Liver (tissue), 9 donors: ENCODE results near the gene FARP1. TPM values are rescaled to one million over a fixed set of nuclear protein-coding genes. Genes with fewer than 3 reads are reported as not detected.

Source experiments
- DNase-seq: peaks from one replicate; pipeline ENCODE4 v3.0.0-alpha.2; 2017; ENCODE audit warnings: low spot score
- H3K27ac ChIP-seq, 2 donors: one replicate each; pipeline ENCODE4 v1.7.0; 2013; ENCODE audit warnings: inconsistent platforms in 2 of 2, low read length in 2 of 2, control low read depth in 1 of 2, low read depth in 1 of 2, mild to moderate bottlenecking in 1 of 2
- H3K27me3 ChIP-seq, 4 donors: one replicate each; pipeline versions ENCODE4 v1.6.1 to v1.7.0; 2013; ENCODE audit warnings: low read length in 3 of 4, inconsistent platforms in 1 of 4, mild to moderate bottlenecking in 1 of 4, moderate library complexity in 1 of 4; ENCODE audit not compliant: control insufficient read depth in 4 of 4, insufficient read depth in 4 of 4
- H3K36me3 ChIP-seq, 4 donors: one replicate each; pipeline versions ENCODE4 v1.6.1 to v1.7.0; 2013; ENCODE audit warnings: low read length in 3 of 4, mild to moderate bottlenecking in 3 of 4, low read depth in 1 of 4, moderate library complexity in 1 of 4; ENCODE audit not compliant: control insufficient read depth in 4 of 4, insufficient read depth in 3 of 4
- H3K4me1 ChIP-seq, 4 donors: one replicate each; pipeline versions ENCODE4 v1.6.1 to v1.7.0; 2013; ENCODE audit warnings: low read length in 3 of 4, mild to moderate bottlenecking in 3 of 4, moderate library complexity in 1 of 4; ENCODE audit not compliant: control insufficient read depth in 4 of 4, insufficient read depth in 4 of 4
- H3K4me3 ChIP-seq, 3 donors: one replicate each; pipeline versions ENCODE4 v1.6.1 to v1.7.0; 2013; ENCODE audit warnings: low read length in 3 of 3, control low read depth in 1 of 3, low read depth in 1 of 3, mild to moderate bottlenecking in 1 of 3
- H3K9ac ChIP-seq, 2 donors: one replicate each; pipeline ENCODE4 v1.7.0; 2013; ENCODE audit warnings: low read length in 2 of 2, mild to moderate bottlenecking in 2 of 2, moderate library complexity in 2 of 2, control low read depth in 1 of 2, low read depth in 1 of 2
- H3K9me3 ChIP-seq, 4 donors: one replicate each; pipeline versions ENCODE4 v1.6.1 to v1.7.0; 2013; ENCODE audit warnings: low read length in 3 of 4; ENCODE audit not compliant: control insufficient read depth in 4 of 4
- EGR1 ChIP-seq, 2 donors: IDR thresholded peaks; 2 replicates each; pipeline ENCODE4 v1.6.1; 2016 to 2018; ENCODE audit warnings: antibody characterized with exemption in 2 of 2, low read depth in 2 of 2
- FOXA1 ChIP-seq: IDR thresholded peaks from 2 replicates; pipeline ENCODE4 v1.6.1; 2016; ENCODE audit warnings: antibody characterized with exemption
- HNF4A ChIP-seq, 2 donors: conservative IDR thresholded peaks; 2 replicates each; pipeline ENCODE4 v1.6.1; 2016; ENCODE audit warnings: antibody characterized with exemption in 2 of 2, mild to moderate bottlenecking in 2 of 2
- JUND ChIP-seq, 2 donors: IDR thresholded peaks; 2 replicates each; pipeline ENCODE4 v1.6.1; 2016; ENCODE audit warnings: antibody characterized with exemption in 2 of 2
- NR2F2 ChIP-seq: IDR thresholded peaks from 2 replicates; pipeline ENCODE4 v1.6.1; 2016; ENCODE audit warnings: antibody characterized with exemption
- REST ChIP-seq: IDR thresholded peaks from 2 replicates; pipeline ENCODE4 v1.6.1; 2016; ENCODE audit warnings: antibody characterized with exemption, mild to moderate bottlenecking
- RXRA ChIP-seq, 2 donors: IDR thresholded peaks; 2 replicates each; pipeline ENCODE4 v1.6.1; 2017 to 2018; ENCODE audit warnings: antibody characterized with exemption in 2 of 2, mild to moderate bottlenecking in 1 of 2
- SP1 ChIP-seq: IDR thresholded peaks from 2 replicates; pipeline ENCODE4 v1.6.1; 2018; ENCODE audit warnings: antibody characterized with exemption, mild to moderate bottlenecking
- TAF1 ChIP-seq: conservative IDR thresholded peaks from 2 replicates; pipeline ENCODE4 v1.6.1; 2016; ENCODE audit warnings: antibody characterized with exemption, mild to moderate bottlenecking
- YY1 ChIP-seq: IDR thresholded peaks from 2 replicates; pipeline ENCODE4 v1.6.1; 2016; ENCODE audit warnings: antibody characterized with exemption, mild to moderate bottlenecking
- ZBTB33 ChIP-seq: IDR thresholded peaks from 2 replicates; pipeline ENCODE4 v1.6.1; 2016; ENCODE audit warnings: antibody characterized with exemption
- WGBS: extraction: QIAGEN DNeasy Blood & Tissue Kit; methylation state at CpG from one replicate; pipeline ENCODE4 v1.1.7; 2013; 5-methylcytosine and 5-hydroxymethylcytosine counted together
- polyA plus RNA-seq, 2 donors: library from polyadenylated mRNA; stranded (reverse) in 1 of 2; unstranded in 1 of 2; fragments of 200-250 nt in 1 of 2; fragments of >200 nt in 1 of 2; fragmentation: Nextera tagmentation in 1 of 2; extraction: Ambion mirVana in 1 of 2; gene quantifications; one replicate each; pipeline versions ENCODE4 v1.2.1 to v1.2.3, GENCODE V29; 2013 to 2015
- total RNA-seq, 2 donors: library from RNA; depleted of rRNA; stranded (reverse); fragments of >200 nt; gene quantifications; one replicate each; pipeline ENCODE4 v1.2.3, GENCODE V29; 2014
- donor health status: healthy.
- donor health status: healthy.
- donor health status: healthy.
- donor health status: healthy.
- donor health status: healthy.

The FARP1 gene
- total and polyA plus RNA-seq, 4 donors = 28.4 to 62.6 (median 39.8) TPM

- Histone ChIP-seq H3K9me3 (no peaks in the 10 kb centered on the region), H3K4me1 (peaks cover 0 to 17% (median 3%) of the 10 kb centered on the region in 4 donors), H3K9ac (no peak overlapping the region), H3K27me3 (no peaks in the 10 kb centered on the region), H3K36me3 (peaks cover 3 to 5% (median 4%) of the 10 kb centered on the region in 4 donors), H3K4me3 (no peak overlapping the region), H3K27ac (no peak overlapping the region)
- no peak for TF ChIP-seq TAF1
- no peak for DNase-seq
- 89% methylated on average over 8 of the region's 8 CpGs for WGBS
Measured at GRCh38 chr13:98213354-98213753, 70.5 kb downstream of the FARP1 start.

- Histone ChIP-seq H3K4me3 (no peak overlapping the region), H3K9ac (no peak overlapping the region), H3K4me1 (peaks cover 0 to 17% (median 3%) of the 10 kb centered on the region in 4 donors), H3K9me3 (no peaks in the 10 kb centered on the region), H3K27ac (no peak overlapping the region), H3K36me3 (peaks cover 3 to 5% (median 4%) of the 10 kb centered on the region in 4 donors), H3K27me3 (no peaks in the 10 kb centered on the region)
- WGBS = 75% methylated on average over 16 of the region's 16 CpGs
- DNase-seq = no peak
- TF ChIP-seq EGR1 (IDR thresholded peaks at IDR 0.05; ENCODE audit: low read depth in 2 of 2) = no peak
Measured at GRCh38 chr13:98214008-98214643, 71.2 kb downstream of the FARP1 start.

- H3K36me3 ChIP-seq = peaks cover 3 to 5% (median 4%) of the 10 kb centered on the region in 4 donors
- TF ChIP-seq SP1 = no peak
- TF ChIP-seq ZBTB33 = no peak
- no peak for TF ChIP-seq EGR1 (IDR thresholded peaks at IDR 0.05; ENCODE audit: low read depth in 2 of 2)
- no peak for TF ChIP-seq YY1
- TF ChIP-seq RXRA (IDR thresholded peaks at IDR 0.05) = no peak
- TF ChIP-seq FOXA1 = no peak
- TF ChIP-seq NR2F2 = no peak
- TF ChIP-seq HNF4A (conservative IDR thresholded peaks at IDR 0.05) = no peak
- TF ChIP-seq JUND (IDR thresholded peaks at IDR 0.05) = no peak
- no peak for TF ChIP-seq REST
- no peak for TF ChIP-seq TAF1
- no peak overlapping the region for H3K27ac ChIP-seq
- H3K27me3 ChIP-seq = no peaks in the 10 kb centered on the region
- DNase-seq = no peak
- WGBS = 60% methylated on average over 6 of the region's 6 CpGs
- no peaks in the 10 kb centered on the region for H3K9me3 ChIP-seq
- H3K4me1 ChIP-seq = peaks cover 0 to 17% (median 3%) of the 10 kb centered on the region in 4 donors
- H3K9ac ChIP-seq = no peak overlapping the region
- no peak overlapping the region for H3K4me3 ChIP-seq
Measured at GRCh38 chr13:98214707-98215106, 71.8 kb downstream of the FARP1 start.
